Brain microvascular endothelial cell (primary cell): ENCODE measurements around the gene LUC7L2.

Source experiments
- DNase-seq: peaks from one replicate; pipeline ENCODE4 v3.0.0-alpha.2; 2020
- H3K27ac ChIP-seq: fragments of 250-450 bp; sonication (Bioruptor Pico); 2 replicates; pipeline ENCODE4 v1.5.1; 2020; ENCODE audit warnings: mild to moderate bottlenecking, moderate library complexity
- H3K27me3 ChIP-seq: fragments of 250-450 bp; sonication (Bioruptor Pico); replicated peaks from 2 replicates; pipeline ENCODE4 v1.5.1; 2020; ENCODE audit warnings: mild to moderate bottlenecking
- H3K36me3 ChIP-seq: fragments of 250-450 bp; sonication (Bioruptor Pico); replicated peaks from 2 replicates; pipeline ENCODE4 v1.5.1; 2020; ENCODE audit warnings: mild to moderate bottlenecking
- H3K4me3 ChIP-seq: 2 replicates; pipeline ENCODE4 v1.5.1; 2011; ENCODE audit warnings: low read depth, mild to moderate bottlenecking, control low read depth, low read length, moderate library complexity
- in situ Hi-C: cut with HindIII; loops from 2 replicates; pipeline ENCODE4 v1.10.0; 2017; ENCODE audit warnings: low sequenced_read_pairs, low pct_ligation_motif_present
- TF ChIP-seq, protein P1 (sequence below): IDR thresholded peaks from 2 replicates; pipeline ENCODE4 v1.5.1; 2011; ENCODE audit warnings: low read depth, mild to moderate bottlenecking, moderate library complexity, low read length, control low read depth, inconsistent platforms; ENCODE audit errors: missing control alignments

Gene LUC7L2

GRCh38 chr7:139384611-139385010 is 24.9 kb downstream of the LUC7L2 start:
- TF ChIP-seq, protein P1, sequence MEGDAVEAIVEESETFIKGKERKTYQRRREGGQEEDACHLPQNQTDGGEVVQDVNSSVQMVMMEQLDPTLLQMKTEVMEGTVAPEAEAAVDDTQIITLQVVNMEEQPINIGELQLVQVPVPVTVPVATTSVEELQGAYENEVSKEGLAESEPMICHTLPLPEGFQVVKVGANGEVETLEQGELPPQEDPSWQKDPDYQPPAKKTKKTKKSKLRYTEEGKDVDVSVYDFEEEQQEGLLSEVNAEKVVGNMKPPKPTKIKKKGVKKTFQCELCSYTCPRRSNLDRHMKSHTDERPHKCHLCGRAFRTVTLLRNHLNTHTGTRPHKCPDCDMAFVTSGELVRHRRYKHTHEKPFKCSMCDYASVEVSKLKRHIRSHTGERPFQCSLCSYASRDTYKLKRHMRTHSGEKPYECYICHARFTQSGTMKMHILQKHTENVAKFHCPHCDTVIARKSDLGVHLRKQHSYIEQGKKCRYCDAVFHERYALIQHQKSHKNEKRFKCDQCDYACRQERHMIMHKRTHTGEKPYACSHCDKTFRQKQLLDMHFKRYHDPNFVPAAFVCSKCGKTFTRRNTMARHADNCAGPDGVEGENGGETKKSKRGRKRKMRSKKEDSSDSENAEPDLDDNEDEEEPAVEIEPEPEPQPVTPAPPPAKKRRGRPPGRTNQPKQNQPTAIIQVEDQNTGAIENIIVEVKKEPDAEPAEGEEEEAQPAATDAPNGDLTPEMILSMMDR, result no peak
- Histone ChIP-seq H3K4me3 (no peak overlapping the region), H3K27me3 (no peaks in the 10 kb centered on the region), H3K27ac (no peak overlapping the region), H3K36me3 (peaks cover 14% of the 10 kb centered on the region)
- in situ Hi-C loops, result no loop called here
- no peak for DNase-seq

GRCh38 chr7:139387594-139387993 is 27.9 kb downstream of the LUC7L2 start:
- H3K4me3 ChIP-seq, result no peak overlapping the region
- H3K36me3 ChIP-seq, result peaks cover 8% of the 10 kb centered on the region
- no peaks in the 10 kb centered on the region for H3K27me3 ChIP-seq
- no peak overlapping the region for H3K27ac ChIP-seq
- in situ Hi-C loops, result no loop called here
- no peak for DNase-seq
- TF ChIP-seq, protein P1, result no peak

DNA sequence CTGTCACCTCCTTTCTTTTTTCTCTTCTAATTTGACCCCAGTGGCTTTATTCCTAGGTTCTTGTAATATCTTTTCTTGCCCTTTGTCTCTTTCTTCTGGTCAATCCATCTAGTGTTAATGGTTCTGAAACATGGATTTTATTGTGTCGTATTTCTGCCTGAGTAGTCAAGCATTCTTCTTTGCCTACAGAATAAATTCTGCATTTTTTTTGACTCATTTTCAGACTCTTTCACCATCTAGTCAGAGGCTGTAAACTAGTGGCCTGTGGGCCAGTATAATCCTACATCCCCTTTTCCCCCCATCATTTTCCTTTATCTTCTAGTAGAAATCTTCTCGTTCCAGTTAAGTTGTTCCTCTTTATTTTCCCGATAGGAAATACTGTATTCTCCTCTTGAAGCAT is 29.4 kb downstream of the LUC7L2 start:
- no peak overlapping the region for H3K4me3 ChIP-seq
- H3K27ac ChIP-seq, result no peak overlapping the region
- in situ Hi-C loops, result no loop called here
- no peak for DNase-seq
- TF ChIP-seq, protein P1, result no peak
- H3K27me3 ChIP-seq, result no peaks in the 10 kb centered on the region
- peaks cover 14% of the 10 kb centered on the region for H3K36me3 ChIP-seq

DNA sequence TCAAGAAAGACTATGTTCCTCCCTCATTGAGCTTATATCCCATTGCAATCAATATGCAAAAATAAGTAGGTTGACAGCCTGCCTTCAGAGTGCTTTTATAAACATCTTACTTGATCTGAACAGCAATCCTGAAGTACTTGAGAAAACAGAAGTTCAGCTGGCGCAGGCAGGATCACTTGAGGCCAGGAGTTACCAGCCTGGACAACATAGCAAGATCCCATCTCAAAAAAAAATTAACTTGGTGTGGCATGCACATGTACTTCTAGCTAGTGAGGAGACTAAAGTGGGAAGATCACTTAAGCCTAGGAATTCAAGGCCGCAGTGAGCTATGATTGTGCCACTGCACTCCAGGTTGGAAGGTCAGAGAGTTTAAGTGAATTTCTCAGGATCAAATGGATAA is 30.1 kb downstream of the LUC7L2 start:
- TF ChIP-seq, protein P1, result no peak
- no peak overlapping the region for H3K4me3 ChIP-seq
- H3K27me3 ChIP-seq, result no peaks in the 10 kb centered on the region
- peaks cover 14% of the 10 kb centered on the region for H3K36me3 ChIP-seq
- H3K27ac ChIP-seq, result no peak overlapping the region
- in situ Hi-C loops, result no loop called here
- no peak for DNase-seq

DNA sequence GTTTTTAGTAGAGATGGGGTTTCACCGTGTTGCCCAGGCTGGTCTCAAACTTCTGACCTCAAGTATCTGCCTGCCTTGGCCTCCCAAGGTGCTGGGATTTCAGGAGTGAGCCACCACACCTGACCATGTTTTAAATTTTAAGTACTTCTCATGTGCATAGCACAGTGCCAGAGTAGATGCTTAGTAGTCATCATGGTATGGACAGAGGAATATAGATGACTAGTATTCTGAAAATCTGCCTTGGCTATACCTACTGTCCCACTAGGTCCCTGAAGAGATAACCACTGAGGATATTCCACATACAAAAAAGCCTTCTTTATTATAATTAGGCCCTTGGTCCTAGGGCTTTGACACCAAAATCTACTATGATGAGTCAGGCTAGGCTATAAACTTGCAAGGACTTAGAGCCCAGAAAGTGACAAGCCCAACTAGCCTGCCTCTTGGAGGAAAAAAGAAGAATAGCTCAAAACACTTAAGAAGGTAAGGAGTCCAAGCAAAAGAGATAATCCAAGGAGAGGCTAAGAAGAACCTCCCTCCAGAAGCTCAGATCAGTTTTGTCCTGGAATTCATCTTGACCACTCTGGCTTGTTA is 34.0 kb downstream of the LUC7L2 start:
- DNase-seq, result no peak
- Histone ChIP-seq H3K27me3 (no peaks in the 10 kb centered on the region), H3K27ac (no peak overlapping the region), H3K36me3 (peaks cover 21% of the 10 kb centered on the region), H3K4me3 (no peak overlapping the region)
- TF ChIP-seq, protein P1, result no peak
- in situ Hi-C loops, result no loop called here

GRCh38 chr7:139394540-139394939 is 34.8 kb downstream of the LUC7L2 start:
- Histone ChIP-seq H3K27me3 (no peaks in the 10 kb centered on the region), H3K36me3 (peaks cover 21% of the 10 kb centered on the region), H3K27ac (no peak overlapping the region), H3K4me3 (no peak overlapping the region)
- TF ChIP-seq, protein P1, result no peak
- in situ Hi-C loops, result no loop called here
- no peak for DNase-seq
